Sigmoid colon (tissue), 3 donors: ENCODE data around the gene ENAM.
"Not testable (repeated sequence)": the region's sequence is repeated elsewhere in the genome, so short reads cannot be mapped to it uniquely, and the experiment has no call there.

Source experiments
- CTCF ChIP-seq, 4 experiments: fragments of 450-650 bp in 3 of 4; fragments of 200-600 bp in 1 of 4; IDR thresholded peaks; one replicate each; pipeline ENCODE4 v1.5.1; 2016 to 2019; ENCODE audit warnings: antibody characterized with exemption in 4 of 4, mild to moderate bottlenecking in 3 of 4, moderate library complexity in 2 of 4
- POLR2A ChIP-seq, 2 donors: fragments of 450-650 bp; IDR thresholded peaks; one replicate each; pipeline ENCODE4 v1.6.1; 2016; ENCODE audit warnings: antibody characterized with exemption in 2 of 2, mild to moderate bottlenecking in 2 of 2, moderate library complexity in 2 of 2

GRCh38 chr4:70650741-70651140, 22.2 kb downstream of the ENAM start:
- not testable (repeated sequence) for TF ChIP-seq CTCF, POLR2A (IDR thresholded peaks at IDR 0.05)
